OCI-LY1 (cell line): ENCODE data around the gene NAV2.

Source experiments
- H2AFZ ChIP-seq: fragments of 200-600 bp; sonication (generic), shearing (Covaris generic); 2 replicates; pipeline ENCODE4 v1.6.0; 2014; ENCODE audit warnings: antibody characterized with exemption, mild to moderate bottlenecking, low read length
- H3F3A ChIP-seq: fragments of 200-600 bp; sonication (generic), shearing (Covaris generic); 2 replicates; pipeline ENCODE4 v1.6.0; 2014; ENCODE audit warnings: mild to moderate bottlenecking, antibody characterized with exemption, low read length, moderate library complexity; ENCODE audit not compliant: insufficient read depth
- H3K27ac ChIP-seq: fragments of 200-600 bp; sonication (generic); 2 replicates; pipeline ENCODE4 v1.5.1; 2014; ENCODE audit warnings: low read length, mixed run types, mild to moderate bottlenecking, low read depth; ENCODE audit not compliant: poor library complexity, severe bottlenecking
- H3K27me3 ChIP-seq: fragments of 200-600 bp; sonication (generic); 2 replicates; pipeline ENCODE4 v1.6.0; 2014; ENCODE audit warnings: antibody characterized with exemption, mild to moderate bottlenecking, low read length, moderate library complexity; ENCODE audit not compliant: insufficient read depth
- H3K36me3 ChIP-seq: fragments of 200-600 bp; sonication (generic); 2 replicates; pipeline ENCODE4 v1.6.1; 2014; ENCODE audit warnings: mild to moderate bottlenecking, antibody characterized with exemption, low read length, moderate library complexity, mixed read lengths; ENCODE audit not compliant: insufficient read depth
- H3K4me1 ChIP-seq: fragments of 200-600 bp; sonication (generic); 2 replicates; pipeline ENCODE4 v1.5.1; 2014; ENCODE audit warnings: mild to moderate bottlenecking, low read length, moderate library complexity; ENCODE audit not compliant: insufficient read depth, severe bottlenecking
- H3K4me2 ChIP-seq: fragments of 200-600 bp; sonication (generic), shearing (Covaris generic); 2 replicates; pipeline ENCODE4 v1.6.1; 2014; ENCODE audit warnings: low read length
- H3K4me3 ChIP-seq: fragments of 200-600 bp; sonication (generic); 2 replicates; pipeline ENCODE4 v1.5.1; 2014; ENCODE audit warnings: low read length, low read depth, mild to moderate bottlenecking, mixed read lengths; ENCODE audit not compliant: poor library complexity, severe bottlenecking
- H3K79me2 ChIP-seq: fragments of 200-600 bp; shearing (Covaris generic); 2 replicates; pipeline ENCODE4 v1.6.1; 2016; ENCODE audit warnings: mixed run types, low read length, mixed read lengths; ENCODE audit not compliant: insufficient read depth
- H3K9ac ChIP-seq: fragments of 200-600 bp; sonication (generic), shearing (Covaris generic); 2 replicates; pipeline ENCODE4 v1.6.1; 2014; ENCODE audit warnings: mild to moderate bottlenecking, low read length, mixed read lengths
- H3K9me2 ChIP-seq: fragments of 200-600 bp; sonication (generic), shearing (Covaris generic); 2 replicates; pipeline ENCODE4 v1.6.1; 2014; ENCODE audit warnings: low read depth, mild to moderate bottlenecking, low read length, mixed read lengths
- H3K9me3 ChIP-seq: fragments of 200-600 bp; shearing (Covaris generic); 2 replicates; pipeline ENCODE4 v1.6.1; 2014; ENCODE audit warnings: low read length, mixed read lengths
- H4K20me1 ChIP-seq: fragments of 200-600 bp; sonication (generic), shearing (Covaris generic); 2 replicates; pipeline ENCODE4 v1.6.0; 2016; ENCODE audit warnings: mild to moderate bottlenecking, low read length; ENCODE audit not compliant: insufficient read depth
- CTCF ChIP-seq: fragments of 200-600 bp; sonication (generic), shearing (Covaris generic); IDR thresholded peaks from 2 replicates; pipeline ENCODE4 v1.5.1; 2017; ENCODE audit warnings: mild to moderate bottlenecking, antibody characterized with exemption, low read length, moderate library complexity, mixed read lengths
- EZH2 ChIP-seq: fragments of 200-600 bp; sonication (generic), shearing (Covaris generic); IDR thresholded peaks from 2 replicates; pipeline ENCODE4 v1.8.0; 2017; ENCODE audit warnings: borderline replicate concordance, mixed run types, mild to moderate bottlenecking, antibody characterized with exemption, low read length, moderate library complexity, mixed read lengths

The NAV2 gene

GRCh38 chr11:20154381-20154780 lies 441.7 kb downstream of the NAV2 start:
- TF ChIP-seq CTCF (no peak), EZH2 (no peak)
- H3F3A ChIP-seq, result no peaks in the 10 kb centered on the region

GRCh38 chr11:20155683-20156279 lies 443.1 kb downstream of the NAV2 start:
- Histone ChIP-seq H3K27ac (no peak overlapping the region), H3K4me3 (no peak overlapping the region), H3K27me3 (no peaks in the 10 kb centered on the region), H3K79me2 (no peaks in the 10 kb centered on the region), H3F3A (no peaks in the 10 kb centered on the region), H3K36me3 (no peaks in the 10 kb centered on the region), H3K4me1 (no peaks in the 10 kb centered on the region), H2AFZ (no peak overlapping the region), H3K4me2 (no peak overlapping the region), H4K20me1 (no peaks in the 10 kb centered on the region), H3K9me2 (no peaks in the 10 kb centered on the region), H3K9me3 (no peaks in the 10 kb centered on the region), H3K9ac (no peak overlapping the region)
- no peak for TF ChIP-seq EZH2
- TF ChIP-seq CTCF, result no peak

More at GRCh38 chr11:20154381-20154780, 441.7 kb downstream of the NAV2 start:
- no peak overlapping the region for H2AFZ ChIP-seq
- H3K27me3 ChIP-seq, result no peaks in the 10 kb centered on the region
- no peaks in the 10 kb centered on the region for H3K79me2 ChIP-seq
- H3K4me2 ChIP-seq, result no peak overlapping the region
- H3K4me1 ChIP-seq, result no peaks in the 10 kb centered on the region
- no peaks in the 10 kb centered on the region for H4K20me1 ChIP-seq
- H3K4me3 ChIP-seq, result no peak overlapping the region
- no peak overlapping the region for H3K9ac ChIP-seq
- H3K9me2 ChIP-seq, result no peaks in the 10 kb centered on the region
- no peak overlapping the region for H3K27ac ChIP-seq
- no peaks in the 10 kb centered on the region for H3K36me3 ChIP-seq
- H3K9me3 ChIP-seq, result no peaks in the 10 kb centered on the region

- Histone ChIP-seq H3K36me3 (no peaks in the 10 kb centered on the region), H3K9me2 (no peaks in the 10 kb centered on the region), H3K27ac (no peak overlapping the region), H3K4me3 (no peak overlapping the region), H3K9ac (no peak overlapping the region), H3K4me1 (no peaks in the 10 kb centered on the region), H3F3A (no peaks in the 10 kb centered on the region), H3K9me3 (no peaks in the 10 kb centered on the region), H3K79me2 (no peaks in the 10 kb centered on the region), H2AFZ (no peak overlapping the region), H3K27me3 (no peaks in the 10 kb centered on the region), H3K4me2 (no peak overlapping the region), H4K20me1 (no peaks in the 10 kb centered on the region)
- TF ChIP-seq CTCF (no peak), EZH2 (no peak)
Measured at GRCh38 chr11:20156280-20156875, 443.7 kb downstream of the NAV2 start.
